Measurements from ENCODE around the gene TPSB2. TPM values are rescaled to one million over a fixed set of nuclear protein-coding genes. Genes with fewer than 3 reads are reported as not detected.
"Not testable (repeated sequence)": the region's sequence is repeated elsewhere in the genome, so short reads cannot be mapped to it uniquely, and the experiment has no call there.

TPSB2 gene
- polyA plus RNA-seq, 4 donors = 0.20 to 0.24 (median 0.24) TPM; not detected in 1

DNA sequence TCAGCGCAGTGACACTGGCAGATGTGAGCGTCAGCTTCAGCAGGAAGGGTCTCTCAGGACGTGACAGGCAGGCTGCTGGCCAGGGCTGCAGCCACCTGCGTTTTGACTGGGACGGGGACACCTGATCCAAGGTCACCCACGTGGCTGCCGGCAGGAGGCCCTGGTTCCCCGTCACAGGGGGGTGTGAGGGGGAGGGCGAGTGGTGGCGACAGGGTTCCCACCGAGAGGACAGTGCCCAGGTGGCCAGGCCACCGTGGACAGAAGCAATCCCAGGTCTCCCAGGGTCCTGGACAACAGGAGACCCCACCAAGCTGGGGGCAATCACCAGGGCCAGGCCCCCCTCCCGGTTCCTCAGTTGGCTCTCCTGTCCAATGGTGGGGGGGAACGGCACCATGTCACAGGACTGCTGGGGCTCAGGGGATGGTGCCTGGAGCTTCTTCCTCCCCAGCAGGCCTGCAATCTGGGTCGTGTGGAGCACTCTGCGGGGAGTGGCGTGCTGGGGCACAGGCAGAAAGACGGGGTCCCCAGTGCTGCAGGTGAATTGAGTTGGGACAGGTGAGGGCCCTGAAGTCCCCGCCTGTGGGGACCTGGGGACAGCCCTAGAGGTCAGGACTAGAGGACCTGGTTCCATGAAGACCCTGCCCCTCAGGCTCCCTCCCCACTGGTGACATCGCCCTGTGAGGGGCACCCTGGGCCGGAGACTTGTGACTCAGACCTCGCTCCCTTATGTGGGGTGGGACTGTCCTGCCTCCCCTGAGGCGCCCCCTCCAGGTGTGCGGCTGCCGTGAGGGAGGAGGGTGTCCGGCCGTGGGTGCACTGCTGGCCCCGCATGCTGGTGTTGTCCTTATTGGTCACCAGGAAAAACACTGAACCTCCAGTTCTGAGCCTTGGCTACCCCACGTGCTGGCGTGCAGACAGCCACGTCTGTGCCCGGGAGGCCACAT, 14.2 kb upstream of the TPSB2 start:
- not testable (repeated sequence) for DNase-seq (ENCODE audit: low read depth in 4 of 4, low spot score in 2 of 4)

- DNase-seq (ENCODE audit: low read depth in 4 of 4, low spot score in 2 of 4) = not testable (repeated sequence)
Observed at GRCh38 chr16:1243363-1243762, 13.4 kb upstream of the TPSB2 start.

GRCh38 chr16:1241081-1241480, 11.1 kb upstream of the TPSB2 start:
- DNase-seq (ENCODE audit: low read depth in 4 of 4, low spot score in 2 of 4) = not testable (repeated sequence)

GRCh38 chr16:1240436-1240835, 10.5 kb upstream of the TPSB2 start, which contains the start of gene TPSAB1:
Gene TPSAB1 (plus strand): TSS chr16:1240705. CDS start chr16:1240939, 234 bp downstream.
- DNase-seq (ENCODE audit: low read depth in 4 of 4, low spot score in 2 of 4) = not testable (repeated sequence)

DNA sequence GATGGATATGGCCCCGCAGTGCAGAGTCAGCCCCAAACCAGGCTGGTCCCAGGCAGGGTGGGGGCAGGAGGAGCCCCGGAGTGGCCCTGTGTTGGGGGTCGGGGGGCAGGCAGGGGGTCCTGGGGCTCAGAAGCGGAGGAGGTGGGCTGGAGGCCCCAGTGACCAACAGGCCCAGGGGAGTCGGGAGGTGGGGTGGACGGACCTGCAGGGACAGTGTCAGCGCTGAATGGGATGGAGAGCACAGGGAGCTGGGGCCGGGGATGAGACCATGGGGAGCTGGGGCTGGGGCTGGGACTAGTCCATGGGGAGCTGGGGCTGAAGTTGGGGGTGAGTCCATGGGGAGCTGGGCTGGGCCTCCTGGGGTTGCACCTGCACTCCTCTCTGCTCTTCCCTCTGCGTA, 9.6 kb upstream of the TPSB2 start:
- DNase-seq (ENCODE audit: low read depth in 4 of 4, low spot score in 2 of 4) = not testable (repeated sequence)

DNA sequence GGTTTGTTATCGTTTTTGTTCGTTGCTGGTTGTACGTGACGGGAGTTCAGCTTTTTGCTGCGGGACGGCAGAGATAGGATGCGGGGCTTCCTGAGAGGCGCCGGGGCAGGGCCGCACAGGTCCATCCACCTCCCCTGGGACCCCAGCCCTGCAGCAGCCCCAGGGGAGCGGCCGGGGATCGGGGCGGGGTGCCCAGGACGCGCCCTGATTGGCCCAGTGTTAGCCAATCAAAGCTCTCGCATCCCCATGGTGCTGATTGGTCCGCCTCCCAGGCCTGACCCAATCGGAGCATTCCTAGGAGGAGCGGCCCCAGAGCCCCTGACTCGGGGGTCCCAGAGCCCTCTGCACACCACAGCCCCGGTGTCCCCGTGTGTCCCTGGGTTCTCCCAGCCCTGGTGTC, 8.9 kb upstream of the TPSB2 start:
- not testable (repeated sequence) for DNase-seq (ENCODE audit: low read depth in 4 of 4, low spot score in 2 of 4)

DNA sequence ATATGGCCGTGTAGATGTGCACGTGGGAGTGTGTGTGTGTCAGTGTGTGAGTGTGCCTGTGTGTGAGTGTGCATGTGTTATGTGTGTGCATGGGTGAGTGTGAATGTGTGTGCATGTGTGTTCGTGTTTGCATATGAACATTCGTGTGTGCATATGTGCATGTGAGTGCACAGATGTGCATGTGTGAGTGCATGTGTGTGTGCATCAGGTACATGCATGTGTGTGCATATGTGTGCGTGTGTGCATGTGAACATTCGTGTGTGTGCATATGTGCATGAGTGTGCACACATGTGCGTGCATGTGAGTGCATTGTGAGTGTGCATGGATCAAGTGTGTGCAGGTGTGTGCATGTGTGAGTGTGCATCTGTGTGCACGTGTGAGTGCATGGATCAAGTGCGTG, 8.0 kb upstream of the TPSB2 start:
- DNase-seq (ENCODE audit: low read depth in 4 of 4, low spot score in 2 of 4) = no peak

DNA sequence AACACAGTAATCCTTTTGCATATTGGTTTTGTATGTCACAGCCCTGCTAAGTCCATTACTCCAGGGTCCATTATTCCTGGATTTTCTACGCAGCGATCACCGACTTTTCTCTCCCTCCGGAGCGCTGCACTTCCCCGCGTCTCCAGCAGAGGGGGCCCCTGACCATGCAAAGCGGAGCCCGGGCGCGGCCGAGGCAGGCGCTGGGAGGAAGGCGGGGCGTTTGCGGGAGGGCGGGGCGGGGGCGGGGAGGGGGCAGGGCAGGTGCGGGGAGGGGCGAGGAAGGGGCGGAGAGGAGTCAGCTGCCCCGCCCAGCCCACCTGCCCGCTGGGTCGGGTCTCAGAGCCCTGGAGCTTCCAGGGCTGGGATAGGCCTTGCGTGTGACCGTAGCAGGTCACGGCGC, 6.7 kb upstream of the TPSB2 start:
- DNase-seq (ENCODE audit: low read depth in 4 of 4, low spot score in 2 of 4) = not testable (repeated sequence)

DNA sequence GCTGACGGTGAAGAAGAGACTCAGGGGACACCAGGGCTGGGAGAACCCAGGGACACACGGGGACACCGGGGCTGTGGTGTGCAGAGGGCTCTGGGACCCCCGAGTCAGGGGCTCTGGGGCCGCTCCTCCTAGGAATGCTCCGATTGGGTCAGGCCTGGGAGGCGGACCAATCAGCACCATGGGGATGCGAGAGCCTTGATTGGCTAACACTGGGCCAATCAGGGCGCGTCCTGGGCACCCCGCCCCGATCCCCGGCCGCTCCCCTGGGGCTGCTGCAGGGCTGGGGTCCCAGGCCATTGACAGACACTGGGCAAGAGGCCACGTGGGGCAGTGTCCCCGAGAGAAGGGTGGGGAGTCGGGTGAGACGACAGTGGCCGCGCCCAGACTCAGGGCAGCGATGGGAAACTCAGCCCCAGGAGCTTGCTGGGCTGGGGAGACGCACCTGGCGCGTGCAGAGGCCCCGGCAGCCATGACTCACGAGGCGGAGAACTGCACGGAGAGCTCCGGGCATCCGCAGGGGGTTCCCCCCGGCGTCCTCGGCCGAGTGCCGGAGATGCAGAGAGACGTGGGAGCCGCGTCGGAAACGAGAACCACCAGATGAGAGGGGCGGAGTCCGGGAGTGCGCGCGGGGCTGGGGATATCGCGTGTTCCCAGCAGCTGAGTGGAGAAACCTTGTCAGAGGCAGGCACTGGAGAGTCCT, 2.2 kb upstream of the TPSB2 start:
- not testable (repeated sequence) for DNase-seq (ENCODE audit: low read depth in 4 of 4, low spot score in 2 of 4)

DNA sequence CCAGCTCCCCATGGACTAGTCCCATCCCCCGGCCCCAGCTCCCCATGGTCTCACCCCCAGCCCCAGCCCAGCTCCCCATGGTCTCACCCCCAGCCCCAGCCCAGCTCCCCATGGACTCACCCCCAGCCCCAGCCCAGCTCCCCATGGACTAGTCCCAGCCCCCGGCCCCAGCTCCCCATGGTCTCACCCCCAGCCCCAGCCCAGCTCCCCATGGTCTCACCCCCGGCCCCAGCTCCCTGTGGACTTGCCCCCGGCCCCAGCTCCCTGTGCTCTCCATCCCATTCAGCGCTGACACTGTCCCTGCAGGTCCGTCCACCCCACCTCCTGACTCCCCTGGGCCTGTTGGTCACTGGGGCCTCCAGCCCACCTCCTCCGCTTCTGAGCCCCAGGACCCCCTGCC, 1.3 kb upstream of the TPSB2 start:
- DNase-seq (ENCODE audit: low read depth in 4 of 4, low spot score in 2 of 4) = not testable (repeated sequence)

DNA sequence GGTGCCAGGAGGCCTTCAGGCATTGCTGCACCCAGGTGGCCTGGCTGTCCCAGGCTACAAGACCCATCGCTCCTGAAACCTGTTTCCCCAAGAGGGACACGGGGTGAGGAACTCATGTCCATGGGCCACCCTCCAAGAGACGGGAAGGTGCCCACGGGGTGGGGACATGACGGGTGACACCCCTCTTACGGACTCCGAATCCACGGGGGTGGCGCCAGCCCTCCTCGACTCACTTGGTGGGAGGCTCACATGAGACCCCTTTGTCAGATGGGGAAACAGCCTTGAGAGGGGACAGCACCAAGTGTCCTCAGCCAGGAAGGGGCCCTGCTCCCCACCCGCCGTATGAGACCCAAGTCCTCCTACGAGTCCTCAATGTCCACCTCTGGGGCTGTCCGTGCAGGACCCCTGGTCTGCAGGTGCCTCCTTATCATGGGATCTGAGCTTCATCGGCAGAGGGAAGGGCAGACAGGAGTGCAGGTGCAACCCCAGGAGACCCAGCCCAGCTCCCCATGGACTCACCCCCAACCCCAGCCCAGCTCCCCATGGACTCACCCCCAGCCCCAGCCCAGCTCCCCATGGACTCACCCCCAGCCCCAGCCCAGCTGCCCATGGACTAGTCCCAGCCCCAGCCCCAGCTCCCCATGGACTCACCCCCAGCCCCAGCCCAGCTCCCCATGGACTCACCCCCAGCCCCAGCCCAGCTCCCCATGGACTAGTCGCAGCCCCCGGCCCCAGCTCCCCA, 658 bp upstream of the TPSB2 start:
- not testable (repeated sequence) for DNase-seq (ENCODE audit: low read depth in 4 of 4, low spot score in 2 of 4)

DNA sequence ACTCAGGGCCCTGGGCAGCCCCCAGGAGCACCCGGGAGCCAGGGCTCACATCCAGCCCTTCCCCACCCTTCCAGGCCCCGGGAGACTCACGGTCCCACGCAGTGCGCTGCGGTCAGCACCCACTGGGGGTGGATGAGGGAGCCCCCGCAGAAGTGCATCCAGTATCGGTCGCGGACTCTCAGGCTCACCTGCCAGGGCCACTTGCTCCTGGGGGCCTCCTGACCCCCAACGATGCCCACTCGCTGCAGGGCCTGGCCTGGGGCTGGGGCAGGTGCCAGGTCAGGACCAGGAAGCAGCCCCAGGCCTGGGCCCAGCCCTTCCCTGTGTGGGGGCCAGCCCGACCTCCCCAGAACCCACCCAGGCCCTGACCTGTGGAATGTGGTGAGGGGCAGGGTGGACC, 508 bp downstream of the TPSB2 start:
- not testable (repeated sequence) for DNase-seq (ENCODE audit: low read depth in 4 of 4, low spot score in 2 of 4)

DNA sequence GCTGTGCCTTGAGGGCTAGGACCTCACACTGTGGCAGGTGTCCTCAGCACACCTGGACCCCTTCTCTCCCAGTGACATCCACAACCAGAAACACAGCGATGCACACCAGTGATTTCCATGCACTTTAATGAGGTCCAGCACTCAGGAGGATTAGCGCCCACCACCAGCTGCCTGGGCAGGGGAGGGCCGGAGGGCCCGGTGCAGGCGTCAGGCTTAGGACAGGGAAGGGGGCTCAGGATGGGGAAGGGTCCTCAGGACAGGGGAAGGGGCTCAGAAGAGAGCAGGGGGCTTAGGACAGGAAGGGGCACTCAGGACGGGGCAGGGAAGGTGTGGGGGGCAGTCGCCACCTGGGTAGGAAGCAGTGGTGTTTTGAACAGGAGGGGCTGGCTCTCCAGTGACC, 1.8 kb downstream of the TPSB2 start:
- not testable (repeated sequence) for DNase-seq (ENCODE audit: low read depth in 4 of 4, low spot score in 2 of 4)

DNA sequence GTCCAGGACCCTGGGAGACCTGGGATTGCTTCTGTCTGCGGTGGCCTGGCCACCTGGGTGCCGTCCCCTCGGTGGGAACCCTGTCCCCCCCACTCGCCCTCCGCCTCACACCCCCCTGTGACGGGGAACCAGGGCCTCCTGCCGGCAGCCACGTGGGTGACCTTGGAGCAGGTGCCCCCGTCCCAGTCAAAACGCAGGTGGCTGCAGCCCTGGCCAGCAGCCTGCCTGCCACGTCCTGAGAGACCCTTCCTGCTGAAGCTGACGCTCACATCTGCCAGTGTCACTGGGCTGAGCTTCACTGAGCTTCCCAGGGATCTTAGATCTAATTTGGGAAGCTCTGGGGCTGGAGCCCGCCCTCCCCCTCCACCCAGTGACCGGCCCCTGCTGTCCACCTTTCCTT, 3.3 kb downstream of the TPSB2 start:
- DNase-seq (ENCODE audit: low read depth in 4 of 4, low spot score in 2 of 4) = not testable (repeated sequence)

GRCh38 chr16:1225728-1226311, 4.2 kb downstream of the TPSB2 start:
- DNase-seq (ENCODE audit: low read depth in 4 of 4, low spot score in 2 of 4) = not testable (repeated sequence)

GRCh38 chr16:1225051-1225451, 4.9 kb downstream of the TPSB2 start, which contains the start of gene TPSG1:
Gene TPSG1 (minus strand): TSS chr16:1225268. CDS start chr16:1225252, 16 bp downstream.
- DNase-seq (ENCODE audit: low read depth in 4 of 4, low spot score in 2 of 4) = no peak

- no peak for DNase-seq (ENCODE audit: low read depth in 4 of 4, low spot score in 2 of 4)
Observed at GRCh38 chr16:1224558-1224957, 5.4 kb downstream of the TPSB2 start.

DNA sequence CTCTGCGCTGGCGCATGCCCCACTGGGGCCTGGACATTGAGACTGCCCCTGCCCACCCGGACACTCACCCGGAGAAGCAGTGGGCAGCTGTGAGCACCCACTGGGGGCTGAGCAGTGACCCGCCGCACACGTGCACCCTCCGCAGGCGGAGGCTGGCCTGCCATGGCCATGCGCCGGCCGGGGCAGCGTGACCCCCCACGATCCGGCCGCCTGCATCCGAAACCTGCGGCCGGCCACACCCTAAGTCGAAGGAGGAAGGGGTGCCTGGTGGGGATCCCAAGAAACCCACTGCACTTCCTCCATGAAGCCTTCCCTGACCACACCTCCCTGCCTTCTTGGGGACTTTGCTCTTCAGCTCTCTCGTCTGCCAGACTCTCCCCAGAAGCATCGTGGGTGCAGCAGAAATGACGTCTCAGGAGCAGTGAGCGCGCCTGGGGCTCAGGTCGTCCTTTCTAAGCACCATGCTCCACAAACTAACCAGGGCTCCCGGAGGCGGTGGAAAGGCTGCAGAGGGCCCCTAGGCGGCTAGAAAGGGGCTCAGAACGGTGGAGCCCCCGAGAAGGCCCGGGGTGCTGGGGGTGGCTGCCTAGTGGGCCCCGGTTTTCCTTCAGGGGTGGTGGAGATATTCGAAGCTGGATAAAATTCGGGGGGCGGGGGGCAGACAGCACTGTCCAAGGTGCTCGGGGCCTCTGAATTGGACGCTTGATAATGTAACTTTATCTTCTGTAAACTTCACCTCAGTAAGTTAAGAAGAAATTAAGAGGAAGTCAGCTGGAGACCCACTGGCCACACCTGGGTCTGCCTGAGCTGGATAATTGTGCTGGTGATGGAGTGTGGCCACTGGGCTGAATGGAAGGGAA, 6.4 kb downstream of the TPSB2 start:
- DNase-seq (ENCODE audit: low read depth in 4 of 4, low spot score in 2 of 4) = no peak

Measured in left renal cortex interstitium (tissue), 4 donors.